Kidney capillary endothelial cell (primary cell): ENCODE data around the gene SCG2.

Experiments used
- DNase-seq: peaks from one replicate; pipeline ENCODE4 v3.0.0-alpha.2; 2018; ENCODE audit warnings: low spot score

Gene SCG2

DNA sequence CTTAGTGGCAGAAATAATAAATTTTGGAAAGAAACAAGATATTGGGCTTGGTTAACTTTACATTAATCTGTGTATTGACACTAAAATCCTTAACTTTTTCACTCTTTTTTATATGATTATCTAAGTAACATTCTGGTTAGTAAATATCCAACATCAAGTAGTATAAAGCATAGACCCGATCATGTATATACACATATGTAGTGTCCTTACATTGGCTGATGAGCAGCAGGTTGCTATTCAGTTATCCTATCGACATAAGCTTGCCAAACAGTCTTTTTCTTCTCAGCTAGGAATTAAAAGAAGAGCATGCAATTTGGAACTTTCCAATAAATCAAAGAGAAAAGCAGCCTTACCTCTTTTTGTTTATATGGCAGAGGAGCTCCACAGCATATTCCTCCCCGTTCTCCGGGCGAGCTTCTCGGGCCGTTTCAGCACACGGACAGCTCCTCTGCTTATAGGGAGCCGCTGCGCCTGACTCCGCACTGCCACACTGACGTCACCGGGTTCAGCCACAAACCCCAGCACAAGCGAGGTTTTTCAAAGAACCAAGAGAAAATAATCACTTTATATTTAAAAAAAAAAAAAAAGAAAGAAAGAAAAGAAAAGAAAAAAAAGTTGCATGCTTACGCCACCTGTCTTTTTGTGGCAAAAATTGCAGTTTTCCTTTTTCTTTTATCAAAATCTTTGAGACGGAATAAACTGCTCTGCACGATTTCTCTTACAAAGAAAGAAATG lies at the start of gene SCG2:
TSS of gene SCG2 (minus strand) at position 430 of the 735 bp plus-strand sequence. CDS start 3,079 bp downstream, outside the sequence.
- DNase-seq = peak; percentile 61

DNA sequence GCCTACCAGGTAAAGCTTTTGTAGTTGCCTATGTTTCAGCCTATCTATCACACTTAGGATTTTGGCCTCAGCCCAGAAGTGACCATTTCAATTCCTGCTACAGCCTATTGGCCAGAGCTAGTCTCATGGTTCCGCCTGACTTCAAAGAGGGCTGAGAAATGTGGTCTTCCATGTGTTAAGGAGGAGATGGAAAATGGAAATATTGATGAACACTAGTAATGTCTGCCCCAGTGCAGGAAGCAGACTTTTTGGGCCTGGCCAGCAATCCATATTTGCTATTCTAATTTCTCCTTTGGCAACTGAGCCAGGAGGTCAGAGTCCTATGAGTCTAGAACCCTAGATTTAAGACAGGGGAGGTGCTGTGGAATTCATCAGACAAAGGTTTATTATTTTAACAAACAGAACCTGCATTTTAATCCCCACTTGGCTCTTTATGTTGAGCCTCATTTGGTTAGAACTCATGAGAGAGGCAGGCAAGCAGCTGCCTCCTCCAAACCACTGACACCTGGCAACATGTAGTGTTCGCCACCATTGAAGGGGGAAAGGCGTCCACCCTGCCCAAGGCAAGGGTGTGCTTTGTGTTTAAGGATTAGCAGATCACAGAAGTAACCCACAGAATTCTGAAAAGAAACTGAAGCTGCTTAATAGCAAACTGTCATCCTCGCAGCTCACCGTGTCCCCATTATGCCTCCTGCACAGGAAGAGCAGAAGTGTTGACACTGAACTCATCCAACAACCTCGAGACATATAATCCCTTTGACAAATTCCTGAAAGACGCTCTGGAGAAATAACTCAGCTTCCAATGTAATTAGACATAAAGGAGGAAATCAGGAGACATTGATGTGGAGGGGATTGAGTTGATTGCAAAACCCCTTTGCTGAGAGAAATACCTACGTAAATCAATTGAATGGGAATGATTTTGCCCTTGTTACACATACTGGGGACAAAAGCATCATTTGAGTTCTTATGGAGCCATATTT lies 47.7 kb upstream of the SCG2 start:
- no peak for DNase-seq

GRCh38 chr2:223648755-223649154 lies 46.6 kb upstream of the SCG2 start:
- DNase-seq = no peak

GRCh38 chr2:223647258-223647952 lies 45.2 kb upstream of the SCG2 start:
- no peak for DNase-seq

DNA sequence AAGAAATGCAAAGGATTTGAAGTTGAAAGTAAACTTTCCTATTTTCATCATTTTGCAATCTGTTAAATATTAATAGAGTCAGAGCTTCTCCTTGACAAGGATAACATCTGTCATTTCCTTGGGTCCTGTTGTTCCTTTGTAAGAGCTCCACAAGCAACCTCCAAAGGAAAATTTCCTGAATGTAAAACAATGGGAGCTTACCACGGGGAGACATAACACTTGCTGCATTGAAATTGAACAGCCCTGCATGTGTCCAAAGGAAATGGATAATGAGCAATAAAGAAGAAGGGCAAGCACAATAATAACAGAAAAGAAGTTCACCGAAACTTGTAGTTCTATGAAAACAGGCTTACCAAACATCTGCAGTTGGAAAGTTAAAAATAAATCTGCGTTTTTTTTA lies 42.0 kb upstream of the SCG2 start:
- DNase-seq = no peak

DNA sequence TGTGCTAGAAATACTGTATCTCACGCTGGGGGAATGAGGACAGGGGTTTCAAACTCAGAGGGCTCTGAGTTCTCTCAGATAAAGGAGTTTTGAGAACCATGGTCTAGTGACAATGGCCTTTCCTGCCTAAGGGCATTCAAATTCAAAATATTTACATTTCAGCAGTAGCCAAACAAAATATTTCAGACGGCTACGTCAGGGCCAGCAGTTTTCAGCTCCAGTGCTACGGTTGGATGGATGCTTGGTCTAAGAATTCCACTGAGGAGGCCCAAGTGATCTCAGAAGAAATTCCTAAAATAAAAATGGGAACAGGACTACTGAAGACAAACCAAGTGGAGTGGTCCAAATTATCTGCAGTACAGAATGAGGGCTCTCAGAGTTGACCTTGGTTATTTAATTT lies 41.1 kb upstream of the SCG2 start:
- no peak for DNase-seq

DNA sequence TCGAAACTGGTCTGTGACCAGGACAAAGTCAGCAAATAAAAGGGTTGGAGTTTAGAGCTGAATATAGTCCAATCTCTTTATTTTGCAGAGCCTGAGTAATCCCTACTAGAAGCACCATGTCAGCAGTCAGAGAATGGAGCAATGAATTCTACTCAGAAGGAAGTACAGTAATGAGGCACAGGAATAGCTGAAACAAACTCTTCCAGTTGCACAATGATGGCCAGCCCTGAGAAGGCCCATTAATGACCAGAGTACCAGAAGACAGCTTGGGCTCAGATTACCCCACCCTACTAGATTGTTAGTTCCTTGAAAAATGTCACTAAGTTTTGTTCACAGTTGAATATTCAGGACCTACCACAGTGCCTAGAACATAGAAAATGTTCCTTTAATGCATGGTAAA lies 40.3 kb upstream of the SCG2 start:
- no peak for DNase-seq

DNA sequence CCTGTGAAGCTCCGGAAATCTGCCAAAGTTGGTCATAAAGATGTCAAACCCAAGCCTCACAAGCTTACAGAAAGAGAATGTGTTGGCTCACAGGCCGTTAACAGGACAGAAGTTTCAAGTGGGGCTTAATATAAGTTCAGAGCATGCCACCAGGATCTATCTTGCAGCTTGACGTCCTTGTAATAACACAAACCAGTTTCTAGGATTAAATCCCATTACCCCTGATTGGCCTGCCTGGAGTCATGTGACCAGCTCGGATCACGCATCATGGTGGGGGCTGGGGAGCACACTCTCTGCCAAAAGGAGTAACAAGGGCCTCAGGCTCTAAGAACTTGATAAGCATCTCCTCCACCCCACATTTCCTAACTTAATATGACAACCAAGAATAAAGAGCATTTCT lies 38.9 kb upstream of the SCG2 start:
- no peak for DNase-seq

- no peak for DNase-seq
Measured at GRCh38 chr2:223635080-223635479, 32.9 kb upstream of the SCG2 start.

- DNase-seq = no peak
Measured at GRCh38 chr2:223634238-223634637, 32.1 kb upstream of the SCG2 start.

DNA sequence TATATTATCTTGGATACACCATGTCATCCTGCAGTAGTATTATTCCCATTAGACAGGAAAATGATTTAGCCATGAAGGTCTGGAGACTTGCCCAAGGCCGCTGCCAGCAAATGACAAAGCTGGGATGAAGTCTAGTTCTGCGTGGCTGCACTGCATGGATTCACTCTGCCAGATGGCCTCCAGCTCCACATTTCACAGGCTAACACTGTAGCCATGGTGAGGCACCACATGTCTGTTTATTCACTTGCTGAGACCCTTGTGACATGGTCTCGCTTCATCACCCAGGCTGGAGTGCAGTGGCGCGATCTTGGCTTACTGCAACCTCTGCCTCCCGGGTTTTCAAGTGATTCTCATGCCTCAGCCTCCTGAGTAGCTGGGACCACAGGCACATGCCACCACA lies 31.5 kb upstream of the SCG2 start:
- no peak for DNase-seq

DNA sequence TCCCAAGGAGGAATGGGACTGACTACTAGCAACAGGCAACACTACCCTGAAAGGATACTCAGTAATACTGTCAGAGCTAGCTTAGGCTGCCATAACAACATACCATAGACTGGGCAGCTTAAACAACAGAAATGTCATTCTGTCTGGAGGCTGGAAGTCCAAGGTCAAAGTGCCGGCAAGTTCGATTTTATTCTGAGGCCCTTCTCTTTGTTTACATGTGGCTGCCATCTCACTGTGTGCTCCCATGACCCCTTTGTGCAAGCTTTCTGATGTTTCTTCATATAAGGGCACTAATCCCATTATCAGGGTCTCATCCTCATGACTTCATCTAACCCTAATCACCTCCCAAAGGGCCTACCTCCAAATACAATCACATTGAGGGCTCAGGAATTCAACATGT lies 30.7 kb upstream of the SCG2 start:
- DNase-seq = no peak

DNA sequence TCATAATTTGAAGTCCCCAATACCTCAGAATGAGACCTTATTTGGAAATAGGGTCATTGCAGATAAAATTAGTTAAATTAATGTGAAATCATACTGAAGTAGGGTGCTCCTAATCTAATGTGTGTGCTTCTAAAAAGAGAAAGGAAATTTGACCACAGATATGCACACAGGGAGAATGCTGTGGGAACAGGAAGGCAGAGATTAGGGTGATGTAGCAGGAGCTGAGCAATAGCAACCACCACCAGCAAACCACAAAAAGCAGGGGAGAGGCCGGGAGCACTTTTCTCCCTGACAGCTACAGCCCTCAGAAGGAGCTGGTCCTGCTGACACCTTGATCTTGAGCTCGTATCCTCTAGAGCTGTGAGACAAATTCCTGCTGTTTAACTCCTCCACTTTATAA lies 24.6 kb upstream of the SCG2 start:
- no peak for DNase-seq

GRCh38 chr2:223625652-223626051 lies 23.5 kb upstream of the SCG2 start:
- no peak for DNase-seq

- DNase-seq = no peak
Measured at GRCh38 chr2:223621901-223622300, 19.7 kb upstream of the SCG2 start.

DNA sequence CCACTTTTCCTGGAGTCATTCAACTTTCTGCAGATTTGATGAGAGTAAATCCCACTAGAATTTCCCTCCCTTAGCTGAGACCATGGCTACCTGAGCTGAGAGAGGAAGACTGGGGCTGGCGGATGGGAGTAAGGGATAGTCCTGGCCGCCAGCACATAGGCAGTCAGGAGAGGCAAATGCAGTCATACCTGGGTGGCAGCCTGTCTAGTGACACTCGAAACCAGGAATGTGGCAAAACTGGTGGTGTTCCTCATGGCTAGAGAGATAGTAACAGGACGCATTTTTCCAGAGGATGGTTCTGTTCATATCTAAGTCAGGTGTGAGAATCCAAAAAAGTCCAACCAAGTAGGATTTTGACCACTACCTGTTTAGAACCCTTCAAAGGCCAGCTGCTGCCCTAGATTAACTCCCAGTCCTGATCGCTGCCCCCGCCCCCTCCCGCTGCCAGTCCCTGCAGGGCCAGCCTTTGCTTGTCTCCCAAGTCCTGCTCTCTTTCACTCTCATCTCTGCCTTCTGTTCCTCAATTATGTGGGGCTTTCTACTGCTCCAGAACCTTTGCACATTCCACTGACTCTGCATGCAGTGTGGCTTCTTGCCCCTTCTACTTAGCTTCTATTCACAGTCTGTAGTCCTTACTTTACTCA lies 17.4 kb upstream of the SCG2 start:
- no peak for DNase-seq

- no peak for DNase-seq
Measured at GRCh38 chr2:223618172-223619035, 16.2 kb upstream of the SCG2 start.

DNA sequence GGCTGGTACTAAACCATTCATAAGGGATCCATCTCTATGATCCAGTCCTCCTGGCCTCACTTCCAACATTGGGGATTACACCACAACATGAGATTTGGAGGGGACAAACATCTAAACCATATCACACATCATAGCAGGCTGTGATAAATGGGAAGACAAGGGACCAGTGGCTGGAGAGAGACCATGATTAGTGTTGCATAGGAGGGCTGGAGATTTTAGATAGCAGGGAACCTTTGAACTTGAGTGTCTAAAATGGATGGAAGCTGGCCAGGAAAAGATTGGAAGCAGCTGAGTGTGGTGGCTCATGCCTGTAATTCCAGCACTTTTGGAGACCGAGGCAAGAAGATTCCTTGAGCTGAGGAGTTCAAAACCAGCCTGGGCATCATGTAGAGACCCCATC lies 12.4 kb upstream of the SCG2 start:
- DNase-seq = no peak

GRCh38 chr2:223613017-223613950 lies 11.1 kb upstream of the SCG2 start:
- DNase-seq = peak; percentile 93

GRCh38 chr2:223612501-223612900 lies 10.3 kb upstream of the SCG2 start:
- DNase-seq = no peak
